ENCODE measurements around the gene LPCAT1.

Gene LPCAT1

GRCh38 chr5:1542781-1543180 is 19.0 kb upstream of the LPCAT1 start:
- Histone ChIP-seq H4K20me1 (ENCODE audit: control insufficient read depth, insufficient read depth, low read depth, low read length) (no peaks in the 10 kb centered on the region), H3K4me3 (ENCODE audit: low read length) (no peak overlapping the region), H3K9me2 (replicated peaks; ENCODE audit: control insufficient read depth, low read length) (no peaks in the 10 kb centered on the region), H3K36me3 (ENCODE audit: control insufficient read depth, low read length) (no peaks in the 10 kb centered on the region), H3K79me2 (ENCODE audit: control insufficient read depth, low read length) (no peaks in the 10 kb centered on the region), H3K4me2 (ENCODE audit: low read length) (no peak overlapping the region), H3K4me1 (ENCODE audit: control insufficient read depth, low read length) (peaks cover 9% of the 10 kb centered on the region), H3K27me3 (ENCODE audit: control insufficient read depth, low read length) (no peaks in the 10 kb centered on the region), H3F3A (ENCODE audit: control insufficient read depth, insufficient read depth) (0 out of 2 replicates have a peak, but pooled peaks cover 5% of the 10 kb centered on the region), H3K9me3 (ENCODE audit: control insufficient read depth, insufficient read depth, low read length) (peaks cover 25% of the 10 kb centered on the region), H3K27ac (ENCODE audit: low read depth, low read length) (no peak overlapping the region)
- TF ChIP-seq CTCF (IDR thresholded peaks at IDR 0.05; ENCODE audit: low read depth, low read length, poor library complexity, severe bottlenecking) (no peak), EZH2phosphoT487 (IDR thresholded peaks at IDR 0.05; ENCODE audit: borderline replicate concordance, low read length) (no peak)

- H3K4me1 ChIP-seq (ENCODE audit: control insufficient read depth, low read length), result peaks cover 14% of the 10 kb centered on the region
- TF ChIP-seq CTCF (IDR thresholded peaks at IDR 0.05; ENCODE audit: low read depth, low read length, poor library complexity, severe bottlenecking) (no peak), EZH2phosphoT487 (IDR thresholded peaks at IDR 0.05; ENCODE audit: borderline replicate concordance, low read length) (no peak)
Measured at GRCh38 chr5:1541702-1542400, 18.1 kb upstream of the LPCAT1 start.

GRCh38 chr5:1540831-1541701 is 17.3 kb upstream of the LPCAT1 start:
- Histone ChIP-seq H3K4me2 (ENCODE audit: low read length) (no peak overlapping the region), H3K79me2 (ENCODE audit: control insufficient read depth, low read length) (no peaks in the 10 kb centered on the region), H3K27me3 (ENCODE audit: control insufficient read depth, low read length) (peaks cover 4% of the 10 kb centered on the region; the same call in 1 of the 2 replicates), H3K27ac (ENCODE audit: low read depth, low read length) (no peak overlapping the region), H3K9me3 (ENCODE audit: control insufficient read depth, insufficient read depth, low read length) (peaks cover 25% of the 10 kb centered on the region), H3K4me1 (ENCODE audit: control insufficient read depth, low read length) (peaks cover 21% of the 10 kb centered on the region), H3K4me3 (ENCODE audit: low read length) (no peak overlapping the region), H4K20me1 (ENCODE audit: control insufficient read depth, insufficient read depth, low read depth, low read length) (no peaks in the 10 kb centered on the region), H3K9me2 (replicated peaks; ENCODE audit: control insufficient read depth, low read length) (no peaks in the 10 kb centered on the region), H3F3A (ENCODE audit: control insufficient read depth, insufficient read depth) (0 out of 2 replicates have a peak, but pooled peaks cover 5% of the 10 kb centered on the region), H3K36me3 (ENCODE audit: control insufficient read depth, low read length) (no peaks in the 10 kb centered on the region)
- TF ChIP-seq EZH2phosphoT487 (IDR thresholded peaks at IDR 0.05; ENCODE audit: borderline replicate concordance, low read length) (no peak), CTCF (IDR thresholded peaks at IDR 0.05; ENCODE audit: low read depth, low read length, poor library complexity, severe bottlenecking) (no peak)

More at GRCh38 chr5:1541702-1542400, 18.1 kb upstream of the LPCAT1 start:
- Histone ChIP-seq H3K9me3 (ENCODE audit: control insufficient read depth, insufficient read depth, low read length) (peaks cover 25% of the 10 kb centered on the region), H3K4me2 (ENCODE audit: low read length) (0 out of 2 replicates have a peak overlapping the region, but pooled peaks have one; percentile 3), H3K79me2 (ENCODE audit: control insufficient read depth, low read length) (no peaks in the 10 kb centered on the region), H3K27me3 (ENCODE audit: control insufficient read depth, low read length) (no peaks in the 10 kb centered on the region), H3F3A (ENCODE audit: control insufficient read depth, insufficient read depth) (0 out of 2 replicates have a peak, but pooled peaks cover 5% of the 10 kb centered on the region), H3K4me3 (ENCODE audit: low read length) (no peak overlapping the region), H3K9me2 (replicated peaks; ENCODE audit: control insufficient read depth, low read length) (no peaks in the 10 kb centered on the region), H3K36me3 (ENCODE audit: control insufficient read depth, low read length) (no peaks in the 10 kb centered on the region), H4K20me1 (ENCODE audit: control insufficient read depth, insufficient read depth, low read depth, low read length) (no peaks in the 10 kb centered on the region), H3K27ac (ENCODE audit: low read depth, low read length) (no peak overlapping the region)
